ENCODE measurements around the gene CHST11.

The CHST11 gene

DNA sequence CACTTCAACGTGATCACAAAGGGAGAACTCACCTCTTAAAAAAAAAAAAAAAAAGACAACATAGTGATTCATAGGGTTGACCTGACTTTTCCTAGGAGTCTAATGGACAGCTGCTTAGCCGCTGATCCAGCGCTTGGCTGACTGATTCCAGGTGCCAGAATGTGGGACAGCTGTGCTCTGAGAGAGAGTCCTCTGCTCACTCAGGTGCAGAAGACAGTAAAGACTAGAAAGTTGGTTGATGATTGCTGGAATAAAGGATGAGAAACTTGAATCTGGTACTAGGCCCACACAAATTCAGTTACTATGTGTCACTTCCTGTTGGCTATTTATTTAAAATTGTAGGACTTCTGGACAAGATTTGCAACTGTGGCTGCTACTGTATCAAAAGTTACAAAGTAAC lies 229.4 kb downstream of the CHST11 start:
- no peak overlapping the region for H3K4me3 ChIP-seq (replicated peaks; ENCODE audit: low read depth, low read length)
- DNase-seq (ENCODE audit: low read depth), result peak; percentile 47
- TF ChIP-seq, protein P1, sequence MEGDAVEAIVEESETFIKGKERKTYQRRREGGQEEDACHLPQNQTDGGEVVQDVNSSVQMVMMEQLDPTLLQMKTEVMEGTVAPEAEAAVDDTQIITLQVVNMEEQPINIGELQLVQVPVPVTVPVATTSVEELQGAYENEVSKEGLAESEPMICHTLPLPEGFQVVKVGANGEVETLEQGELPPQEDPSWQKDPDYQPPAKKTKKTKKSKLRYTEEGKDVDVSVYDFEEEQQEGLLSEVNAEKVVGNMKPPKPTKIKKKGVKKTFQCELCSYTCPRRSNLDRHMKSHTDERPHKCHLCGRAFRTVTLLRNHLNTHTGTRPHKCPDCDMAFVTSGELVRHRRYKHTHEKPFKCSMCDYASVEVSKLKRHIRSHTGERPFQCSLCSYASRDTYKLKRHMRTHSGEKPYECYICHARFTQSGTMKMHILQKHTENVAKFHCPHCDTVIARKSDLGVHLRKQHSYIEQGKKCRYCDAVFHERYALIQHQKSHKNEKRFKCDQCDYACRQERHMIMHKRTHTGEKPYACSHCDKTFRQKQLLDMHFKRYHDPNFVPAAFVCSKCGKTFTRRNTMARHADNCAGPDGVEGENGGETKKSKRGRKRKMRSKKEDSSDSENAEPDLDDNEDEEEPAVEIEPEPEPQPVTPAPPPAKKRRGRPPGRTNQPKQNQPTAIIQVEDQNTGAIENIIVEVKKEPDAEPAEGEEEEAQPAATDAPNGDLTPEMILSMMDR (IDR thresholded peaks at IDR 0.05; ENCODE audit: low read length, missing control alignments), result no peak

DNA sequence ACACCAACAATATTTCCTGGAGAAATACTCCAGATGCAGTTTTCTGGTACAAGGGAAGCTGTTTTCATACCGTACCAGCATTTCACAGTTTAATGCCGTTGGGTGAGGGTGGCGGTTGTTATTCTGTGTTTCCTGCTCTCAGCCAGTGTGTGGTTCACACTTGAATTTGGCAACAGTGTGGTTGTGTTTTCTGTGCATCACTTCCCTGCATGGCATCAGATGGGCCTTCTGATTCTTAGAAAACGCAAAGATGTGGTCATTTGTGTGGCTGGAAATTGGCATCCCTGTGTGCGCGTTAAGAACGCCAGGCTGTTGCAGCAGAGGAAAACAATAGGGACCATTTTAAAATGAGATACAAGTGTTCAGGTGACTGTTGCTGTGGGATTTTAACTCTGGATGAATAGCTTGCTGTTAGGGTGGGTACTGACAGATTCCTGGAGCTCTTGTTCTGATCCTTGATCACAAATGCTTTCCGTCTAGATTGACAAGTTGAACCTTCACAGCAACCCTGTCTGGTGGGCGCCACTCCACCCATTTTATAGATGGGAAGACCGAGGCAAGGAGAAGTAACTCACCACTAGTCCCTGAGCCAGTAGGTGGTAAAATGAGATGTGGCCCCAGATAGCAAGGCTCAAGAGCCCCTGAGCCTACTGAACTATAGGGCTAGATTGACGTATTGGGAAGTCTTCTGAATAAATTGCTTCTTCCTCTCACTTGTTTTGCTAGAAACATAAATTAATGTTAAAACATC lies 231.2 kb downstream of the CHST11 start:
- TF ChIP-seq, protein P1 (IDR thresholded peaks at IDR 0.05; ENCODE audit: low read length, missing control alignments), result no peak
- no peak overlapping the region for H3K4me3 ChIP-seq (replicated peaks; ENCODE audit: low read depth, low read length)
- no peak for DNase-seq (ENCODE audit: low read depth)

DNA sequence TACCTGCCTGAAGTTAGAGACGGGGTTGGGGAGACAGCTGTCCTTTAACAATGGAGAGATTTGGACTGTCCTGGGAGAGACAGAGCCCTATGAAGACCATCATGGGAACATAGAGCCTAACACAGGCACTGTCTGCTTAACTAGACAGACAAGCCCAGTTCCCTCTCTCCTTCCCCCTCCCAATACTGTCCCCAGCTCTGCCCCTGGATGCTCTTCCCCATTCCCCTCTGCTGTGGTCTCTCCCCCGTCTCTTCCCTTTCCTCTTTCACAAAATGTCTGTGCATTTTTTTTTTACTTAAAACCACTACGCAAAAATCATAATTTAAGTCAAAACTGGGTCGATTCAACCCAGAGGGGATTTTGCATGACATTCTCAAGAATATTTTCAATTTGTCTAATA lies 232.9 kb downstream of the CHST11 start:
- H3K4me3 ChIP-seq (replicated peaks; ENCODE audit: low read depth, low read length), result no peak overlapping the region
- TF ChIP-seq, protein P1 (IDR thresholded peaks at IDR 0.05; ENCODE audit: low read length, missing control alignments), result no peak
- no peak for DNase-seq (ENCODE audit: low read depth)

DNA sequence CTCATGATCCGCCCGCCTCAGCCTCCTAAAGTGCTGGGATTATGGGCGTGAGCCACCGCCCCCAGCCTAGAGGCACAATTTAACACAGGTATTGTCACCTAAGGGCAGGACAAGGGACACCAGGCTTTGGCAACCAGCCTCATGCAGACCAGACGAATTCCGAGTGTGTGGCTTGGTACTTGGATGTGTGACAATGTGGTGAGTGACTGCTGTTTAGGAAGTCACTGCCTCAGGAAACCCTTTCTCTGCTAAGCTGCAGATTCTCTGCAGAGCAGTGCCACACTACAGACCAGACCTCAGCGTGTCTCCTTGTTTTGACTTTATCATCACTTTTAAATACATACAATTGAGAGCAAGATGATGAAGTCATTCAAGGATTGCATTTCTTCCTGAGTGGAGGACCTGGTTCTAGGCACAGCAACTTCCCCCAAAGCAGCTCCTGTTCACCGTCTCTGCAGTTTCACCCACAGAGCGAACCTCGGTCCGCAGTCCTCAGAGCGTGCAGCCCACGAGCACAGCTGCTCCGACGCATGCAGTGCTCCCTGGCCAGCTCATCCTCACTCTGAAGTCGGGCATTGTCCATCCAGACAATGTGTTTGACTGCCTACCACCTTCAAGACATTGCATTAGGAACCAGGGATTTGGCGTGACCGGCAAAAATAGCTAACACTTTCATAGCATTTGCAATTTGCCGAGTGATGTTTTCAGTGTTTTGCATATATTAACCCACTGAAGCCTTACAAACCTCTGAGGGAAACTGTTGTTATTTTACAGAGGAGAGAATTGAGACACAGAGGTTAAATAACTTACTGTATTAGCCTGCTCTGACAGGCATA lies 235.2 kb downstream of the CHST11 start:
- DNase-seq (ENCODE audit: low read depth), result no peak
- TF ChIP-seq, protein P1 (IDR thresholded peaks at IDR 0.05; ENCODE audit: low read length, missing control alignments), result no peak
- no peak overlapping the region for H3K4me3 ChIP-seq (replicated peaks; ENCODE audit: low read depth, low read length)

DNA sequence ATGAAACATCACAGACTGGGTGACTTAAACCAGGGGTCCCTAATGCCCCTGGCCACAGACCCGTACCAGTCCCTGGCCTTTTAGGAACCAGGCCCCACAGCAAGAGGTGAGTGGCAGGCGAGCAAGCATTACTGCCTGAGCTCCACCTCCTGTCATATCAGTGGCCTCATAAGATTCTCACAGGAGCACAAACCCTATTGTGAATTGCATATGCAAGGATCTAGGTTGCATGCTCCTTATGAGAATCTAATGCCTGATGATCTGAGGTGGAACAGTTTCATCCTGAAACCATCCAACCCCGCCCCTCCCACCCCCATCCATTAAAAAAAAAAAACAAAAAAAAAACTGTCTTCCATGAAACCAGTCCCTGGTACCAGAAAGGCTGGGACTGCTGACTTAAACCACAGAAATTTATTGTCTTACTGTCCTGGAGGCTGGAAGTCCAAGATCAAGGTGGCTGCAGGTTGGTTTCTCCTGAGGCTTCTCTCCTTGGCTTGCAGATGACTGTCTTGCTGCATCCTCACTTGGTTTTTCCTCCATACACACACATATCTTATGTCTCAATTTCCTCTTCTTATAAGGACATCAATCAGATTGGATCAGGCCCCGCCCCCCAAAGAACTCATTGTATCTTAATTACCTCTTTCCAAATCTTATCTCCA lies 235.9 kb downstream of the CHST11 start:
- DNase-seq (ENCODE audit: low read depth), result no peak
- TF ChIP-seq, protein P1 (IDR thresholded peaks at IDR 0.05; ENCODE audit: low read length, missing control alignments), result no peak
- H3K4me3 ChIP-seq (replicated peaks; ENCODE audit: low read depth, low read length), result no peak overlapping the region

DNA sequence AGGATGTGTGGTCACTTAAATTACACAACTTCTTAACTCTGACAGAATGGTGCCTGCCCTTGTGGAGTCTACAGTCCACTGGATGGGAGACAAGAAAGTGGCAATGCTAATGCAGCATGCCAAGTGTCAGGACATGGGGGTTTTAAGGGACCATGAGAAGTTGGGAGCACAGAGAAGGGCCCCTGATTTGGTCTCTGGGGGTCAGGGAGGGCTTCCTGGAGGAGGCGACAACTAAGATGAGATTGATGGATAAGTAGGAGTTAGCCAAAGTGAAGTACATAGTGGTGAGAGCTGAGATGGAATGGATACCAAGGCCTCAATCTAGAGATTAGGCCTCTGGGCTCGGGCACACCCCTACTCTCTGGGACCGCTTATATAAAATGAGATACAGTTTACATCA lies 236.7 kb downstream of the CHST11 start:
- H3K4me3 ChIP-seq (replicated peaks; ENCODE audit: low read depth, low read length), result no peak overlapping the region
- no peak for DNase-seq (ENCODE audit: low read depth)
- TF ChIP-seq, protein P1 (IDR thresholded peaks at IDR 0.05; ENCODE audit: low read length, missing control alignments), result no peak

All from fibroblast of pulmonary artery (primary cell).